SK-N-SH treated with all-trans-retinoic acid at 6 μM for 48 hours (cell line): ENCODE data around the gene GLT6D1.
"Not testable (repeated sequence)": the region's sequence is repeated elsewhere in the genome, so short reads cannot be mapped to it uniquely, and the experiment has no call there.

ENCODE experiments used
- BACH2 ChIP-seq: fragments of 250-450 bp; sonication (Bioruptor Pico); IDR thresholded peaks from 2 replicates; pipeline ENCODE4 v1.9.0; 2021; ENCODE audit warnings: mild to moderate bottlenecking, borderline replicate concordance
- GLIS3 ChIP-seq: fragments of 250-450 bp; sonication (Bioruptor Pico); IDR thresholded peaks from 2 replicates; pipeline ENCODE4 v1.5.0; 2020; ENCODE audit warnings: mild to moderate bottlenecking, moderate library complexity
- RARB ChIP-seq: fragments of 250-450 bp; sonication (Bioruptor Pico); IDR thresholded peaks from 2 replicates; pipeline ENCODE4 v1.8.0; 2021; ENCODE audit warnings: mild to moderate bottlenecking, moderate library complexity
- TOX ChIP-seq: fragments of 250-450 bp; sonication (Bioruptor Pico); IDR thresholded peaks from 2 replicates; pipeline ENCODE4 v1.8.0; 2021; ENCODE audit warnings: mild to moderate bottlenecking, moderate library complexity, borderline replicate concordance
- ZNF8 ChIP-seq: fragments of 450-650 bp; formaldehyde crosslinking; IDR thresholded peaks from 2 replicates; pipeline ENCODE4 v1.5.0; 2020; ENCODE audit warnings: mild to moderate bottlenecking, moderate library complexity
- TF ChIP-seq, protein P1 (sequence below): fragments of 250-450 bp; sonication (Bioruptor Pico); IDR thresholded peaks from 2 replicates; pipeline ENCODE4 v1.5.1; 2020; ENCODE audit warnings: low read depth, mild to moderate bottlenecking, moderate library complexity
- TF ChIP-seq, protein P2 (sequence below): fragments of 250-450 bp; sonication (Bioruptor Pico); IDR thresholded peaks from 2 replicates; pipeline ENCODE4 v1.5.0; 2020; ENCODE audit warnings: mild to moderate bottlenecking, moderate library complexity
- TF ChIP-seq, protein P3 (sequence below): fragments of 250-450 bp; sonication (Bioruptor Pico); IDR thresholded peaks from 2 replicates; pipeline ENCODE4 v1.8.0; 2020; ENCODE audit warnings: mild to moderate bottlenecking, moderate library complexity, borderline replicate concordance

DNA sequence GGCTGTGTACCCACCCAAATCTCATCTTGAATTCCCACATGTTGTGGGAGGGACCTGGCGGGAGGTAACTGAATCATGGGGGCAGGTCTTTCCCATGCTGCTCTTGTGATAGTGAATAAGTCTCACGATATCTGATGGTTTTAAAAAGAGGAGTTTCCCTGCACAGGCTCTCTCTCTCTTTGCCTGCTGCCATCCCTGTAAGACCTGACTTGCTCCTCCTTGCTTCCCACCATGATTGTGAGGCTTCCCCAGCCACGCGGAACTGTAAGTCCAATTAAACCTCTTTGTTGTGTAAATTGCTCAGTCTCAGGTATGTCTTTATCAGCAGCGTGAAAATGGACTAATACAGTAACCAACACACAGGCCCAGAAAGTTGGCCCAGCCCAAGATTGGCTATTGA is 29.7 kb upstream of the GLT6D1 start:
- not testable (repeated sequence) for TF ChIP-seq BACH2 (CRISPR knock-in tag); TOX (CRISPR knock-in tag); RARB; ZNF8 (CRISPR knock-in tag); GLIS3
- TF ChIP-seq, protein P1, sequence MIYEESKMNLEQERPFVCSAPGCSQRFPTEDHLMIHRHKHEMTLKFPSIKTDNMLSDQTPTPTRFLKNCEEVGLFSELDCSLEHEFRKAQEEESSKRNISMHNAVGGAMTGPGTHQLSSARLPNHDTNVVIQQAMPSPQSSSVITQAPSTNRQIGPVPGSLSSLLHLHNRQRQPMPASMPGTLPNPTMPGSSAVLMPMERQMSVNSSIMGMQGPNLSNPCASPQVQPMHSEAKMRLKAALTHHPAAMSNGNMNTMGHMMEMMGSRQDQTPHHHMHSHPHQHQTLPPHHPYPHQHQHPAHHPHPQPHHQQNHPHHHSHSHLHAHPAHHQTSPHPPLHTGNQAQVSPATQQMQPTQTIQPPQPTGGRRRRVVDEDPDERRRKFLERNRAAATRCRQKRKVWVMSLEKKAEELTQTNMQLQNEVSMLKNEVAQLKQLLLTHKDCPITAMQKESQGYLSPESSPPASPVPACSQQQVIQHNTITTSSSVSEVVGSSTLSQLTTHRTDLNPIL (CRISPR knock-in tag) = not testable (repeated sequence)
- TF ChIP-seq, protein P2, sequence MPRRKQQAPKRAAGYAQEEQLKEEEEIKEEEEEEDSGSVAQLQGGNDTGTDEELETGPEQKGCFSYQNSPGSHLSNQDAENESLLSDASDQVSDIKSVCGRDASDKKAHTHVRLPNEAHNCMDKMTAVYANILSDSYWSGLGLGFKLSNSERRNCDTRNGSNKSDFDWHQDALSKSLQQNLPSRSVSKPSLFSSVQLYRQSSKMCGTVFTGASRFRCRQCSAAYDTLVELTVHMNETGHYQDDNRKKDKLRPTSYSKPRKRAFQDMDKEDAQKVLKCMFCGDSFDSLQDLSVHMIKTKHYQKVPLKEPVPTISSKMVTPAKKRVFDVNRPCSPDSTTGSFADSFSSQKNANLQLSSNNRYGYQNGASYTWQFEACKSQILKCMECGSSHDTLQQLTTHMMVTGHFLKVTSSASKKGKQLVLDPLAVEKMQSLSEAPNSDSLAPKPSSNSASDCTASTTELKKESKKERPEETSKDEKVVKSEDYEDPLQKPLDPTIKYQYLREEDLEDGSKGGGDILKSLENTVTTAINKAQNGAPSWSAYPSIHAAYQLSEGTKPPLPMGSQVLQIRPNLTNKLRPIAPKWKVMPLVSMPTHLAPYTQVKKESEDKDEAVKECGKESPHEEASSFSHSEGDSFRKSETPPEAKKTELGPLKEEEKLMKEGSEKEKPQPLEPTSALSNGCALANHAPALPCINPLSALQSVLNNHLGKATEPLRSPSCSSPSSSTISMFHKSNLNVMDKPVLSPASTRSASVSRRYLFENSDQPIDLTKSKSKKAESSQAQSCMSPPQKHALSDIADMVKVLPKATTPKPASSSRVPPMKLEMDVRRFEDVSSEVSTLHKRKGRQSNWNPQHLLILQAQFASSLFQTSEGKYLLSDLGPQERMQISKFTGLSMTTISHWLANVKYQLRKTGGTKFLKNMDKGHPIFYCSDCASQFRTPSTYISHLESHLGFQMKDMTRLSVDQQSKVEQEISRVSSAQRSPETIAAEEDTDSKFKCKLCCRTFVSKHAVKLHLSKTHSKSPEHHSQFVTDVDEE = not testable (repeated sequence)
- TF ChIP-seq, protein P3, sequence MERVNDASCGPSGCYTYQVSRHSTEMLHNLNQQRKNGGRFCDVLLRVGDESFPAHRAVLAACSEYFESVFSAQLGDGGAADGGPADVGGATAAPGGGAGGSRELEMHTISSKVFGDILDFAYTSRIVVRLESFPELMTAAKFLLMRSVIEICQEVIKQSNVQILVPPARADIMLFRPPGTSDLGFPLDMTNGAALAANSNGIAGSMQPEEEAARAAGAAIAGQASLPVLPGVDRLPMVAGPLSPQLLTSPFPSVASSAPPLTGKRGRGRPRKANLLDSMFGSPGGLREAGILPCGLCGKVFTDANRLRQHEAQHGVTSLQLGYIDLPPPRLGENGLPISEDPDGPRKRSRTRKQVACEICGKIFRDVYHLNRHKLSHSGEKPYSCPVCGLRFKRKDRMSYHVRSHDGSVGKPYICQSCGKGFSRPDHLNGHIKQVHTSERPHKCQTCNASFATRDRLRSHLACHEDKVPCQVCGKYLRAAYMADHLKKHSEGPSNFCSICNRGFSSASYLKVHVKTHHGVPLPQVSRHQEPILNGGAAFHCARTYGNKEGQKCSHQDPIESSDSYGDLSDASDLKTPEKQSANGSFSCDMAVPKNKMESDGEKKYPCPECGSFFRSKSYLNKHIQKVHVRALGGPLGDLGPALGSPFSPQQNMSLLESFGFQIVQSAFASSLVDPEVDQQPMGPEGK (CRISPR knock-in tag) = not testable (repeated sequence)
